ENCODE results near the gene NDUFB5. TPM values are rescaled to one million over a fixed set of nuclear protein-coding genes. Genes with fewer than 3 reads are reported as not detected.

Gene NDUFB5
- total and polyA plus RNA-seq, 10 of the 15 experiments (the other 5 are each of a cell fraction or from before 2014, with no cell fraction given): 82.0 to 320 (median 126) TPM

DNA sequence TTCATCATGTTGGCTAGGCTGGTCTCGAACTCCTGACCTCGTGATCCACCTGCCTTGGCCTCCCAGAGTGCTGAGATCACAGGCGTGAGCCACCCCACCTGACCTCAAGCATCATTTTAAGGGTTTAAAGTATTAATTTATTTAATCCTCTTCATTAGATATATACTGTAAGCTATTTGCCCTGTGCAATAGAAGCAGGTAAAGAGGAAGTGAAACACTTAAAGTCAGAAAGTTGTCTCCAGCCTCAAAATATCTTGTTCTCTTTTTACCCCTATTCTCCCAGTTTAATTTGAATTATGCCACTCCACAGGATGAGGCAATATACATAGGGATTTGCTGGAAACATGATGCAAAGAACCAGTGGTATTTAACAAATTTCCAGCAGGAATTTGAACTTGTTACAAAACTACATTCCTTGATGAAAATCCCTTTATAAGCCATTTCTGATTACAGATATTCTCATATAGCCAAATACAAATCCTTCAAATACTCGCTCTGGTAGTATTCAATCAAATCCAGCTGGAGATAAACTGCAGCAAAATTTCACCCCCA is 2.0 kb downstream of the NDUFB5 start (continued):
- TF ChIP-seq, protein P1, sequence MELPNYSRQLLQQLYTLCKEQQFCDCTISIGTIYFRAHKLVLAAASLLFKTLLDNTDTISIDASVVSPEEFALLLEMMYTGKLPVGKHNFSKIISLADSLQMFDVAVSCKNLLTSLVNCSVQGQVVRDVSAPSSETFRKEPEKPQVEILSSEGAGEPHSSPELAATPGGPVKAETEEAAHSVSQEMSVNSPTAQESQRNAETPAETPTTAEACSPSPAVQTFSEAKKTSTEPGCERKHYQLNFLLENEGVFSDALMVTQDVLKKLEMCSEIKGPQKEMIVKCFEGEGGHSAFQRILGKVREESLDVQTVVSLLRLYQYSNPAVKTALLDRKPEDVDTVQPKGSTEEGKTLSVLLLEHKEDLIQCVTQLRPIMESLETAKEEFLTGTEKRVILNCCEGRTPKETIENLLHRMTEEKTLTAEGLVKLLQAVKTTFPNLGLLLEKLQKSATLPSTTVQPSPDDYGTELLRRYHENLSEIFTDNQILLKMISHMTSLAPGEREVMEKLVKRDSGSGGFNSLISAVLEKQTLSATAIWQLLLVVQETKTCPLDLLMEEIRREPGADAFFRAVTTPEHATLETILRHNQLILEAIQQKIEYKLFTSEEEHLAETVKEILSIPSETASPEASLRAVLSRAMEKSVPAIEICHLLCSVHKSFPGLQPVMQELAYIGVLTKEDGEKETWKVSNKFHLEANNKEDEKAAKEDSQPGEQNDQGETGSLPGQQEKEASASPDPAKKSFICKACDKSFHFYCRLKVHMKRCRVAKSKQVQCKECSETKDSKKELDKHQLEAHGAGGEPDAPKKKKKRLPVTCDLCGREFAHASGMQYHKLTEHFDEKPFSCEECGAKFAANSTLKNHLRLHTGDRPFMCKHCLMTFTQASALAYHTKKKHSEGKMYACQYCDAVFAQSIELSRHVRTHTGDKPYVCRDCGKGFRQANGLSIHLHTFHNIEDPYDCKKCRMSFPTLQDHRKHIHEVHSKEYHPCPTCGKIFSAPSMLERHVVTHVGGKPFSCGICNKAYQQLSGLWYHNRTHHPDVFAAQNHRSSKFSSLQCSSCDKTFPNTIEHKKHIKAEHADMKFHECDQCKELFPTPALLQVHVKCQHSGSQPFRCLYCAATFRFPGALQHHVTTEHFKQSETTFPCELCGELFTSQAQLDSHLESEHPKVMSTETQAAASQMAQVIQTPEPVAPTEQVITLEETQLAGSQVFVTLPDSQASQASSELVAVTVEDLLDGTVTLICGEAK (IDR thresholded peaks at IDR 0.05; ENCODE audit: borderline replicate concordance): no peak
- TF ChIP-seq, protein P2, sequence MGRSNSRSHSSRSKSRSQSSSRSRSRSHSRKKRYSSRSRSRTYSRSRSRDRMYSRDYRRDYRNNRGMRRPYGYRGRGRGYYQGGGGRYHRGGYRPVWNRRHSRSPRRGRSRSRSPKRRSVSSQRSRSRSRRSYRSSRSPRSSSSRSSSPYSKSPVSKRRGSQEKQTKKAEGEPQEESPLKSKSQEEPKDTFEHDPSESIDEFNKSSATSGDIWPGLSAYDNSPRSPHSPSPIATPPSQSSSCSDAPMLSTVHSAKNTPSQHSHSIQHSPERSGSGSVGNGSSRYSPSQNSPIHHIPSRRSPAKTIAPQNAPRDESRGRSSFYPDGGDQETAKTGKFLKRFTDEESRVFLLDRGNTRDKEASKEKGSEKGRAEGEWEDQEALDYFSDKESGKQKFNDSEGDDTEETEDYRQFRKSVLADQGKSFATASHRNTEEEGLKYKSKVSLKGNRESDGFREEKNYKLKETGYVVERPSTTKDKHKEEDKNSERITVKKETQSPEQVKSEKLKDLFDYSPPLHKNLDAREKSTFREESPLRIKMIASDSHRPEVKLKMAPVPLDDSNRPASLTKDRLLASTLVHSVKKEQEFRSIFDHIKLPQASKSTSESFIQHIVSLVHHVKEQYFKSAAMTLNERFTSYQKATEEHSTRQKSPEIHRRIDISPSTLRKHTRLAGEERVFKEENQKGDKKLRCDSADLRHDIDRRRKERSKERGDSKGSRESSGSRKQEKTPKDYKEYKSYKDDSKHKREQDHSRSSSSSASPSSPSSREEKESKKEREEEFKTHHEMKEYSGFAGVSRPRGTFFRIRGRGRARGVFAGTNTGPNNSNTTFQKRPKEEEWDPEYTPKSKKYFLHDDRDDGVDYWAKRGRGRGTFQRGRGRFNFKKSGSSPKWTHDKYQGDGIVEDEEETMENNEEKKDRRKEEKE (IDR thresholded peaks at IDR 0.05): no peak
- TF ChIP-seq, protein P3, sequence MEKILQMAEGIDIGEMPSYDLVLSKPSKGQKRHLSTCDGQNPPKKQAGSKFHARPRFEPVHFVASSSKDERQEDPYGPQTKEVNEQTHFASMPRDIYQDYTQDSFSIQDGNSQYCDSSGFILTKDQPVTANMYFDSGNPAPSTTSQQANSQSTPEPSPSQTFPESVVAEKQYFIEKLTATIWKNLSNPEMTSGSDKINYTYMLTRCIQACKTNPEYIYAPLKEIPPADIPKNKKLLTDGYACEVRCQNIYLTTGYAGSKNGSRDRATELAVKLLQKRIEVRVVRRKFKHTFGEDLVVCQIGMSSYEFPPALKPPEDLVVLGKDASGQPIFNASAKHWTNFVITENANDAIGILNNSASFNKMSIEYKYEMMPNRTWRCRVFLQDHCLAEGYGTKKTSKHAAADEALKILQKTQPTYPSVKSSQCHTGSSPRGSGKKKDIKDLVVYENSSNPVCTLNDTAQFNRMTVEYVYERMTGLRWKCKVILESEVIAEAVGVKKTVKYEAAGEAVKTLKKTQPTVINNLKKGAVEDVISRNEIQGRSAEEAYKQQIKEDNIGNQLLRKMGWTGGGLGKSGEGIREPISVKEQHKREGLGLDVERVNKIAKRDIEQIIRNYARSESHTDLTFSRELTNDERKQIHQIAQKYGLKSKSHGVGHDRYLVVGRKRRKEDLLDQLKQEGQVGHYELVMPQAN (conservative IDR thresholded peaks at IDR 0.05): no peak
- no peak for TF ChIP-seq RAD51 (IDR thresholded peaks at IDR 0.05)
- 0 out of 2 replicates have a peak, but pooled peaks have one; percentile 27 for TF ChIP-seq ATF7 (IDR thresholded peaks at IDR 0.05; ENCODE audit: low read depth)
- TF ChIP-seq TCF3 (IDR thresholded peaks at IDR 0.05; ENCODE audit: borderline replicate concordance, insufficient read depth, low read depth, low read length): no peak
- TF ChIP-seq CREM (IDR thresholded peaks at IDR 0.05; ENCODE audit: low read depth): no peak
- TF ChIP-seq ZNF24 (IDR thresholded peaks at IDR 0.05): no peak
- no peak for TF ChIP-seq NFYB (IDR thresholded peaks at IDR 0.05; ENCODE audit: insufficient read depth, low read depth, low read length)
- no peak for TF ChIP-seq FOS (IDR thresholded peaks at IDR 0.05; ENCODE audit: borderline replicate concordance, extremely low read depth, insufficient read length)
- TF ChIP-seq, protein P4, sequence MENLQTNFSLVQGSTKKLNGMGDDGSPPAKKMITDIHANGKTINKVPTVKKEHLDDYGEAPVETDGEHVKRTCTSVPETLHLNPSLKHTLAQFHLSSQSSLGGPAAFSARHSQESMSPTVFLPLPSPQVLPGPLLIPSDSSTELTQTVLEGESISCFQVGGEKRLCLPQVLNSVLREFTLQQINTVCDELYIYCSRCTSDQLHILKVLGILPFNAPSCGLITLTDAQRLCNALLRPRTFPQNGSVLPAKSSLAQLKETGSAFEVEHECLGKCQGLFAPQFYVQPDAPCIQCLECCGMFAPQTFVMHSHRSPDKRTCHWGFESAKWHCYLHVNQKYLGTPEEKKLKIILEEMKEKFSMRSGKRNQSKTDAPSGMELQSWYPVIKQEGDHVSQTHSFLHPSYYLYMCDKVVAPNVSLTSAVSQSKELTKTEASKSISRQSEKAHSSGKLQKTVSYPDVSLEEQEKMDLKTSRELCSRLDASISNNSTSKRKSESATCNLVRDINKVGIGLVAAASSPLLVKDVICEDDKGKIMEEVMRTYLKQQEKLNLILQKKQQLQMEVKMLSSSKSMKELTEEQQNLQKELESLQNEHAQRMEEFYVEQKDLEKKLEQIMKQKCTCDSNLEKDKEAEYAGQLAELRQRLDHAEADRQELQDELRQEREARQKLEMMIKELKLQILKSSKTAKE (IDR thresholded peaks at IDR 0.05; ENCODE audit: low read depth, poor library complexity, severe bottlenecking): no peak
- no peak for TF ChIP-seq YY1 (IDR thresholded peaks at IDR 0.05; ENCODE audit: low read depth, low read length)
- TF ChIP-seq NBN (IDR thresholded peaks at IDR 0.05): 0 out of 2 replicates have a peak, but pooled peaks have one; percentile 29
- no peak for TF ChIP-seq HDGF (IDR thresholded peaks at IDR 0.05)
